Neural cell (in vitro differentiated cells): ENCODE measurements around the gene ULBP2.

ENCODE experiments used
- EP300 ChIP-seq: fragments of 450-650 bp; conservative IDR thresholded peaks from 2 replicates; pipeline ENCODE4 v1.6.1; 2014; ENCODE audit warnings: antibody characterized with exemption, mild to moderate bottlenecking, moderate library complexity; ENCODE audit not compliant: poor library complexity, severe bottlenecking
- EZH2 ChIP-seq: fragments of 200-600, 300-800 bp; shearing (Covaris generic), sonication (generic); IDR thresholded peaks from 2 replicates; pipeline ENCODE4 v1.6.1; 2014; ENCODE audit warnings: antibody characterized with exemption, low read length, borderline replicate concordance, mild to moderate bottlenecking; ENCODE audit not compliant: insufficient read depth, poor library complexity, severe bottlenecking
- MXI1 ChIP-seq: fragments of 450-650 bp; conservative IDR thresholded peaks from 2 replicates; pipeline ENCODE4 v1.6.1; 2014; ENCODE audit warnings: antibody characterized with exemption, mild to moderate bottlenecking; ENCODE audit not compliant: poor library complexity, severe bottlenecking
- POLR2AphosphoS5 ChIP-seq: IDR thresholded peaks from 2 replicates; pipeline ENCODE4 v1.6.1; 2012
- SMC3 ChIP-seq: fragments of 450-650 bp; conservative IDR thresholded peaks from 2 replicates; pipeline ENCODE4 v1.6.1; 2014; ENCODE audit warnings: antibody characterized with exemption, mild to moderate bottlenecking, moderate library complexity; ENCODE audit not compliant: poor library complexity
- TAF1 ChIP-seq: IDR thresholded peaks from 2 replicates; pipeline ENCODE4 v1.6.1; 2012; ENCODE audit warnings: low read depth
- TF ChIP-seq, protein P1 (sequence below): fragments of 450-650 bp; IDR thresholded peaks from 2 replicates; pipeline ENCODE4 v1.5.1; 2014; ENCODE audit warnings: antibody characterized with exemption, mild to moderate bottlenecking, moderate library complexity; ENCODE audit not compliant: poor library complexity, severe bottlenecking
- TF ChIP-seq, protein P2 (sequence below): IDR thresholded peaks from 2 replicates; pipeline ENCODE4 v1.6.1; 2012; ENCODE audit warnings: borderline replicate concordance

DNA sequence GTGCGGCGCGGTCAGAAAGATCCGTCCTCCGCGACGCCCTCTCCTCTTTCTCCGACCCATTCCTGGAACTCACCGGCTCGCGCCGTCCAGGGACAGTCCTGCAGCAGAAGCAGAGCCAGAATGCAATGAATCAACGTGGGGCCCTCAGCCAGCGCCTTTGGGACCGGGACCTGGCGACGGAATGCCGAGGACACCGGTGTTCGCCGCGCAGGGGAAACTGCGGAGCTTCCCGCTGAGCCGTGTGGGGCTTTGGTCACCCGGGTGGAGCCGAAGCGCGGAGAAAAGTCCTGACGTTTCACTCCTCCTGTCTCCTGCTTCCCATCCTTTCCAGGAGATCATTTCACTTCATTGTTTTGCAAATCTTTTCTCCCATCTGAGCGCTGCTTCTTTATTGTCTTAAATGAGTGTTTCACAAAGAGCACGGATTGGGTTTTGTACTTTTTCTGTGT lies 48.4 kb downstream of the ULBP2 start:
- TF ChIP-seq POLR2AphosphoS5 (no peak), SMC3 (no peak), MXI1 (no peak), EP300 (no peak), EZH2 (peak; percentile 5), TAF1 (no peak)
- TF ChIP-seq, protein P1, sequence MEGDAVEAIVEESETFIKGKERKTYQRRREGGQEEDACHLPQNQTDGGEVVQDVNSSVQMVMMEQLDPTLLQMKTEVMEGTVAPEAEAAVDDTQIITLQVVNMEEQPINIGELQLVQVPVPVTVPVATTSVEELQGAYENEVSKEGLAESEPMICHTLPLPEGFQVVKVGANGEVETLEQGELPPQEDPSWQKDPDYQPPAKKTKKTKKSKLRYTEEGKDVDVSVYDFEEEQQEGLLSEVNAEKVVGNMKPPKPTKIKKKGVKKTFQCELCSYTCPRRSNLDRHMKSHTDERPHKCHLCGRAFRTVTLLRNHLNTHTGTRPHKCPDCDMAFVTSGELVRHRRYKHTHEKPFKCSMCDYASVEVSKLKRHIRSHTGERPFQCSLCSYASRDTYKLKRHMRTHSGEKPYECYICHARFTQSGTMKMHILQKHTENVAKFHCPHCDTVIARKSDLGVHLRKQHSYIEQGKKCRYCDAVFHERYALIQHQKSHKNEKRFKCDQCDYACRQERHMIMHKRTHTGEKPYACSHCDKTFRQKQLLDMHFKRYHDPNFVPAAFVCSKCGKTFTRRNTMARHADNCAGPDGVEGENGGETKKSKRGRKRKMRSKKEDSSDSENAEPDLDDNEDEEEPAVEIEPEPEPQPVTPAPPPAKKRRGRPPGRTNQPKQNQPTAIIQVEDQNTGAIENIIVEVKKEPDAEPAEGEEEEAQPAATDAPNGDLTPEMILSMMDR: no peak
- TF ChIP-seq, protein P2, sequence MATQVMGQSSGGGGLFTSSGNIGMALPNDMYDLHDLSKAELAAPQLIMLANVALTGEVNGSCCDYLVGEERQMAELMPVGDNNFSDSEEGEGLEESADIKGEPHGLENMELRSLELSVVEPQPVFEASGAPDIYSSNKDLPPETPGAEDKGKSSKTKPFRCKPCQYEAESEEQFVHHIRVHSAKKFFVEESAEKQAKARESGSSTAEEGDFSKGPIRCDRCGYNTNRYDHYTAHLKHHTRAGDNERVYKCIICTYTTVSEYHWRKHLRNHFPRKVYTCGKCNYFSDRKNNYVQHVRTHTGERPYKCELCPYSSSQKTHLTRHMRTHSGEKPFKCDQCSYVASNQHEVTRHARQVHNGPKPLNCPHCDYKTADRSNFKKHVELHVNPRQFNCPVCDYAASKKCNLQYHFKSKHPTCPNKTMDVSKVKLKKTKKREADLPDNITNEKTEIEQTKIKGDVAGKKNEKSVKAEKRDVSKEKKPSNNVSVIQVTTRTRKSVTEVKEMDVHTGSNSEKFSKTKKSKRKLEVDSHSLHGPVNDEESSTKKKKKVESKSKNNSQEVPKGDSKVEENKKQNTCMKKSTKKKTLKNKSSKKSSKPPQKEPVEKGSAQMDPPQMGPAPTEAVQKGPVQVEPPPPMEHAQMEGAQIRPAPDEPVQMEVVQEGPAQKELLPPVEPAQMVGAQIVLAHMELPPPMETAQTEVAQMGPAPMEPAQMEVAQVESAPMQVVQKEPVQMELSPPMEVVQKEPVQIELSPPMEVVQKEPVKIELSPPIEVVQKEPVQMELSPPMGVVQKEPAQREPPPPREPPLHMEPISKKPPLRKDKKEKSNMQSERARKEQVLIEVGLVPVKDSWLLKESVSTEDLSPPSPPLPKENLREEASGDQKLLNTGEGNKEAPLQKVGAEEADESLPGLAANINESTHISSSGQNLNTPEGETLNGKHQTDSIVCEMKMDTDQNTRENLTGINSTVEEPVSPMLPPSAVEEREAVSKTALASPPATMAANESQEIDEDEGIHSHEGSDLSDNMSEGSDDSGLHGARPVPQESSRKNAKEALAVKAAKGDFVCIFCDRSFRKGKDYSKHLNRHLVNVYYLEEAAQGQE: no peak
